HG02885 (cell line): ENCODE results near the gene ENDOD1.

Experiments used
- ATAC-seq: cut with Tn5 transposase; IDR thresholded peaks from one replicate; pipeline ENCODE4 v1.9.1; 2021; ENCODE audit warnings: mild to moderate bottlenecking; ENCODE audit not compliant: unreplicated experiment, poor library complexity

Gene ENDOD1

DNA sequence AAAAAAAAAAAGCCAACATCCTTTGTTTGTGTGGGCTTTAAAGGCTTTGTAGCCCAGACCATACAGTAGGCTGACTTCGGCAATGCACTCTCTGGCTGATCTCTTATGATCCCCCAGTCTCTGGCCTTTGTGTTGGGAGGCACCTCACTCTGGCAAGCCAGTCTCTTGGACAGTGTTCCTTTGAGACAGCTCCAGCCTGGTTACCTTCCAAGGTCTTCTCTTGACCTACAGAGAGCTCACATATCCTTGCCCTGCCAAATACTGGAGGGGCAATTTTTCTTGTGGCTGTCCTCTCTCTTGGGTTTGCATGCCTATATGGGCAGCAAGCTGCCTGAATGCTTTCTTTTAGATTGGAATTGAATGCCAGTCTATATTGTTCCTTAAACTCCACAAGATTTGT is 71.6 kb downstream of the ENDOD1 start:
- no peak for ATAC-seq

DNA sequence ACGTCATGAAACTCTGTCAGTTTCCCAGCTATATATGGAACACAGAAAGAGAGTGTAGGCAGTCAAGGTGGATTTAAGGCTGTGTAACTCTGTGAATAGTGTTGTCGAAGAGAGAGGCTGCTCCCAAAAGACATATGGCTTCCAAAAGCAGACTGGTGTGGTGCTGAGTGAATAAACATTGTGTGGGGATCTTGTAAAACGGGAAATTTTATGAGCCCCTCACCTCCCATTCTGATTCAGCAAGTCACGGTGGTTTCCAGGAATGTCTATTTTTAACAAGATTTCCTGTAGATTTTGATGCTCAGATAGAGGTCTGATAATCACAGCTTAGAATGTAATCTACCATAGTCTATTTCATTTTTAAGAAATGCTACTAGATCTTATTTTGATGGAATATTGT is 73.5 kb downstream of the ENDOD1 start:
- no peak for ATAC-seq

DNA sequence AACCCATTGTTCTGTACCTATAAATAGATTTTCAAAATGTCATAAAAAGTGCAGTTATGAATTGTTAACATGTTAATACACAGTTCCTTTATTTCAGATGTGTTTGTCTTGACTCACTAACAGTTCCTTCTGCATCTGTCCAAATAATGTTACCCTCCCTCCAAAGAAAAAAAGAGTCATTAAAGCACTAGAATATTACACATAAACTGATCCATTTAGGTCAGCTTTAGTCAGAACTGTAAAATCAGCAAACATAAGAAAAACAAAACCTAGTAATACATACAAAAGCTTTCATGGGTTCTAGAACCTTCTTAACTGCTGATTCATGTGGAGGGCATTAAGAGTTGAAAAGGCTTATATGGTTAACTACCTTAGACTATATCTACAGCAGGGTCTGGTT is 76.0 kb downstream of the ENDOD1 start:
- ATAC-seq, result no peak

DNA sequence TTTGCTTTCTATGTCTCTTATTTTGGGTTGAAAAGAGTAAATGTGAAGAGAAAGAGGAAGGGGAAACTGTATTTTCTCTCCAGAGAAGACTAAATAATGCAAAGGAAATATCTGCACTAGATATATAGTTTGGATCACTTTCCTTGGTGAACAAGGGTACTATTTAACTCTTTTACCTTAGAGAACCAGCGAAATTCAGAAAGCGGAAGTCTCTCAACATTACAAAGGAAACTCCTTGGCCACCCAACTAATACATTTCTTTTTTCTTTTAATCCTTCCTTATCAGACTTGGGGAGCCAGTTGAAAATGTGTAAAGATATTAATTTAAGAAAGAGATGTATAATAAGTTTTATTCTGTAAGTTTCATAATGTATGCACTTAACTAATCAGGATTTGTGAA is 77.1 kb downstream of the ENDOD1 start:
- ATAC-seq, result no peak

DNA sequence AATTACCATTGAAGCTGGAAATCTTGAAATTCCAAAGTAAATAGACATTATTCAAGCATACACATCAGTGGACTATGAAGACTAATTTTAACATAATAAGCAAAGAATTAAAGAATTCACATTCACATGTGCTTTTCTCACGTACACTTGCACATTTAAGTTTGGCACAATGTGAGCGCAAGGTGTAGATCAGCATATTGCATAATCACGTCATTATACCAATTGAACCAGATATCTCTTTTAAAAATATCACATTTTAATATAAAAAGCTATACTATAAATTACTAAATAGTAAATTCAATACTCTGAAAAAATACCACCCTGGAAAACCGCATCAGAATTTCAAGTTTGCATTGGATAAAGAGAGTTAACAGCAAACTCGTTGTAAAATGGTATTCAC is 80.6 kb downstream of the ENDOD1 start:
- ATAC-seq, result no peak

DNA sequence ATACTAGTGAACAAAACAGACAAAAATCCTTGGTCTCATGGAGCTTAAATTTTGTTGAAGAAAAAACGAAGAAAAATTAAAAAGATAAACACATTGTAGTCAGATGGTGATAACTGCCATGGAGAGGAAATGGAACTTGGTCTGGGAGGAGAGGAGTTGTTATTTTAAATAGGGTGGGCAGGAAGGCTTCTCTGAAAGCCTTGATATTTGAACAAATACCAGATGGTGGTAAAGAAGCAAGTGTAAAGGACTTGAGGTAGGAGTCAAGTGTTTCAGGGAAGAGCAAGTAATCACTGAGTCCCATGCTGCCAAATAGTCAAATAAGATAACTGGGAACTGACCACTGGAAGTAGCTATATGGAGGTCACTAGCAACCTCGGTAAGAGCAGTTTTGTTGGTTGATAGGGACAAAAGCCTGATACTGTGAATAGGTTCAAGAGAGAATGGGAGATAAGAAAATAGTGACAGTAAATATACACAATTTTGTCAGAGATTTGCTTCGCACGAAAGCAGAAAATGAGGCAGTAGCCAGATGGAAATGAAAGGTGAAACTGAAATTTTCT is 86.3 kb downstream of the ENDOD1 start:
- no peak for ATAC-seq
